GM12872 (cell line): ENCODE results near the gene UGT2A3.

Experiments used
- CTCF ChIP-seq: IDR thresholded peaks from 3 replicates; pipeline ENCODE4 v1.5.1; 2011; ENCODE audit warnings: low read depth, mild to moderate bottlenecking, low read length, moderate library complexity; ENCODE audit not compliant: insufficient read depth

UGT2A3 gene

GRCh38 chr4:68907245-68907644, 44.4 kb downstream of the UGT2A3 start:
- TF ChIP-seq CTCF = no peak

- no peak for TF ChIP-seq CTCF
Observed at GRCh38 chr4:68906780-68907137, 44.8 kb downstream of the UGT2A3 start.

GRCh38 chr4:68905939-68906779, 45.4 kb downstream of the UGT2A3 start:
- no peak for TF ChIP-seq CTCF

- TF ChIP-seq CTCF = no peak
Observed at GRCh38 chr4:68905598-68905938, 46.0 kb downstream of the UGT2A3 start.

GRCh38 chr4:68904786-68905185, 46.8 kb downstream of the UGT2A3 start:
- peak; percentile 59 for TF ChIP-seq CTCF

GRCh38 chr4:68896749-68897148, 54.9 kb downstream of the UGT2A3 start:
- TF ChIP-seq CTCF = no peak

GRCh38 chr4:68895561-68896198, 55.9 kb downstream of the UGT2A3 start:
- TF ChIP-seq CTCF = no peak
